Fibroblast of mammary gland (primary cell): Measurements from ENCODE around the gene SLC12A6.

Source experiments
- DNase-seq: peaks from one replicate; pipeline ENCODE4 v3.0.0-alpha.2; 2010; ENCODE audit warnings: low read depth
- H3K4me3 ChIP-seq: 2 replicates; pipeline ENCODE4 v1.5.1; 2011; ENCODE audit warnings: low read depth, mild to moderate bottlenecking, low read length, moderate library complexity; ENCODE audit not compliant: control insufficient read depth
- TF ChIP-seq, protein P1 (sequence below): conservative IDR thresholded peaks from 2 replicates; pipeline ENCODE4 v1.5.1; 2011; ENCODE audit warnings: low read depth, low read length, inconsistent platforms; ENCODE audit not compliant: control insufficient read depth, insufficient read depth

Gene SLC12A6

DNA sequence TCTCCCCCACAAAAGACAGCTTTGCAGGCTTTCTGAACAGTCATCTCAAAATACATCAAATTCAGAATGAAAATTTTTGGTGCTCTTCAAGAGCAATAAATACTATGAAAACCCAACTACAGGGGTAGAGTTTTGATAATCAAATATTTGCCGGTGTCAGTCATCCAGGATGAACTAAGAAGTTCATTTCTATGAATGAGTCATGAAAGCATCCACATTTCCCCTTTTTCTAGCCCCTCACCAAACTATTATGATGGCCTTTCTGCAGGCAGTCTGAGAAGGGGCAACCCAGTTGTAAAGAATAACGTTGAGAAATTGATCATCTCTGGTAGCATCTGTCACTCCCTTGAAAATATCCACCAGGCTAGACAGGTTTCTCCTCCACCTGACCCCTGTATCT is 32.5 kb upstream of the SLC12A6 start:
- no peak for DNase-seq

DNA sequence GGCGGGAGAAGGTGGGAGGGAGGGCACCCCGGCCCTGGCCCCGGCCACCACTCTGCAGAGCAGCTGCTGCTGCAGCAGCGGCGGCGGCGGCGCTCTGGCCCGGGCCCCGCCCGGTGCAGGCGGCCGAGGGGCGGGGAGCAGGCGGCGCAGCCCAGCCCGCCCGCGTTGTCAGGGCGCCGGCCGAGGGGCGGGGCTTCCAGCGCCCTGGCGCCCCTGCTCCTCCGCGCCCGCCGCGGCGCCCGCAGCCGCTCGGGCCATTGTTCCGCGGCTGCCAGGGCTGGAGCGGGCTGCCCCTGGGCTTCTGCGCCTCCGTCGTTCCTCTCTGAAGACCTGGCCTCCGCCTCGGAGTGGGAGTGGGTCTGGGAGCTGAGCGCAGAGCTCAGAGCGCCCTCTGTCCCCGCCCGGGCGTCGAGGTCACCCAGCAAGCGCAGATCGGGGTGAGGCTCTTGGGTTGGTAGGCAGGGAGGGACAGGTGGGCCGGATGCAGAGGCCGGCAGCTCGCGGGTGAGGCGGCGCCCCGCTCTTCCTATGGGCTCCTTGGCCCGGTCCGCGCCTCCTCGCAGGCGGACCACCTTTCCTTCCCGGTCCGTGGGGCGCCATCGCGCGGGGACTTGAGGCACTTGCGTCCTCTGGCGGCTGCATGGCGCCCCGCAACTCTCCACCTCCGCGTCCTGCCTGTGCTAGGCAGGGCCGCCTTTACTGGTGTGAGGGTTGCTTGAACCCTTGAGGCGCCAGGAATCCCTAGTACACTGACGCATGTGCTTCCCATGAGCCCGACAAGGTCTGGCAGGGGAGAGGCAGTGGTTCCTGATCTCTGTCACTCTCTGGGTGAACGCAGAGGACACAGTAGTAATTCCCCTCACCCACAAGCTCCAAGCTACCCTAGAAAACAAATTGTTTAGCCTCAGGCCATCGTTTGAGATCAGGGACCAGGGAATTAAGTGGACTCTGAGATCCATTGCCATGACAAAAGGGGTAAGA is 29.8 kb upstream of the SLC12A6 start, which contains the start of gene LPCAT4:
TSS of gene LPCAT4 (minus strand) at position 96 of the 981 bp plus-strand sequence. CDS start 96 bp downstream, outside the sequence.
- TF ChIP-seq, protein P1, sequence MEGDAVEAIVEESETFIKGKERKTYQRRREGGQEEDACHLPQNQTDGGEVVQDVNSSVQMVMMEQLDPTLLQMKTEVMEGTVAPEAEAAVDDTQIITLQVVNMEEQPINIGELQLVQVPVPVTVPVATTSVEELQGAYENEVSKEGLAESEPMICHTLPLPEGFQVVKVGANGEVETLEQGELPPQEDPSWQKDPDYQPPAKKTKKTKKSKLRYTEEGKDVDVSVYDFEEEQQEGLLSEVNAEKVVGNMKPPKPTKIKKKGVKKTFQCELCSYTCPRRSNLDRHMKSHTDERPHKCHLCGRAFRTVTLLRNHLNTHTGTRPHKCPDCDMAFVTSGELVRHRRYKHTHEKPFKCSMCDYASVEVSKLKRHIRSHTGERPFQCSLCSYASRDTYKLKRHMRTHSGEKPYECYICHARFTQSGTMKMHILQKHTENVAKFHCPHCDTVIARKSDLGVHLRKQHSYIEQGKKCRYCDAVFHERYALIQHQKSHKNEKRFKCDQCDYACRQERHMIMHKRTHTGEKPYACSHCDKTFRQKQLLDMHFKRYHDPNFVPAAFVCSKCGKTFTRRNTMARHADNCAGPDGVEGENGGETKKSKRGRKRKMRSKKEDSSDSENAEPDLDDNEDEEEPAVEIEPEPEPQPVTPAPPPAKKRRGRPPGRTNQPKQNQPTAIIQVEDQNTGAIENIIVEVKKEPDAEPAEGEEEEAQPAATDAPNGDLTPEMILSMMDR = peak; percentile 74
- H3K4me3 ChIP-seq = peak within 1 kb of the TSS; percentile 87
- peak; percentile 78 for DNase-seq

More for the DNA sequence above, 32.5 kb upstream of the SLC12A6 start:
- TF ChIP-seq, protein P1 = no peak
- no peak overlapping the region for H3K4me3 ChIP-seq

DNA sequence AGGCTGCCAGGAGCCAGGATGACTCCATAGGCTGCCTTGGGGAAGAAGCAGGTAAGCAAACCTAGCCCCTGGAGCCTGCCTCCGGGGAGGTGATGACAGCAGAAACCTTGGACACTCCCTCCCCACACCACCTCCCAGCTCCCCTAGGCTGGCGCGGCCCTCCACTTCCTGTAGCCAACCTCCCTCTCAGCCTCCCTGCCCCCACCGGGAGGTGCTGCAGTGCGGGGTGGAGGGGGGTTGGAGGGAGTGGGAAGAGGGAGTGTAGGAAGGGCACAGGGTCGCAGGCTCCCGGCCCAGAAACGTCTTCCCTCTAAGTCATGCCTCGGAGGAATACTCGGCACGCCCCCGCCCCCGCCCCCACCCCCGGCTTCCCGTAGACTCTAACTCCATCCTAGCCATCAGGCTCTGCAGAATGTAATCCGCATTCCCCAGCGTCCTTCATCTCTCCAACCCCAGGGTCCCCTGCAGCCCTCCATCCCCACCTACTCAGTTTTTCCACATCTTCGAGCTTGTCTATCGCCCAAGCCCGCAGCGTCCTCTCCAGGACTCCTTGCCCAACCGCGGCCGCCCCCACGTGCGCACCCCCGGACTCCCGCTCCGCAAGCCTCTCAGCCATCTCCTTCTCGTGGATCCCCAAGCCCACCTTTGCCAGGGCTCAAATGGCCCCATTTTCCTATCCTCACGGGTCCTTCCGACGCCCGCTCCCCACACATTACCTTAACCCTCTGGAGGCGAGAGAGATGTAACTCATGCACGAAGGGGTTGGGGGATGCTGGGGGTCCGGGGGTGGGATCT is 28.9 kb upstream of the SLC12A6 start:
- peak; percentile 62 for DNase-seq
- TF ChIP-seq, protein P1 = no peak
- peak overlapping the region; percentile 87 for H3K4me3 ChIP-seq

DNA sequence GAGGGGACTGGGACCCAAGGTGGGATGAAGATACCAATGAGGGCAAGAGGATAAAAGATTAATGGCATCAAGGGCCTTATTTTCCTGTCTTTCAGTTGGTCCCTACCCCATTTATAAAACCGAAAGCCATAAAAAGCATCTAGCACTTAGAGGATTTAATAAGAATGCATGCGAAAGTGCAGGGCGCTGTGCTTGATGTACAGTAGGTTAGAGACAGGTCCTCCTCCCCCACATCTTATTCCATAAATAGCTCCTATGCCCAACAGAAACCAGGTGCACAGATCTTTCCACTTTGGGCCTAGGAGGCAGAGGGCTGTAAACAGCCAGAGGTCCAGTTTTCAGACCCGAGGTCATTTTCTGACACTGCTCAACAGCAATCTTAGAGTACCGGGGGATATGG is 28.3 kb upstream of the SLC12A6 start:
- H3K4me3 ChIP-seq = peak overlapping the region; percentile 87
- DNase-seq = no peak
- TF ChIP-seq, protein P1 = no peak

DNA sequence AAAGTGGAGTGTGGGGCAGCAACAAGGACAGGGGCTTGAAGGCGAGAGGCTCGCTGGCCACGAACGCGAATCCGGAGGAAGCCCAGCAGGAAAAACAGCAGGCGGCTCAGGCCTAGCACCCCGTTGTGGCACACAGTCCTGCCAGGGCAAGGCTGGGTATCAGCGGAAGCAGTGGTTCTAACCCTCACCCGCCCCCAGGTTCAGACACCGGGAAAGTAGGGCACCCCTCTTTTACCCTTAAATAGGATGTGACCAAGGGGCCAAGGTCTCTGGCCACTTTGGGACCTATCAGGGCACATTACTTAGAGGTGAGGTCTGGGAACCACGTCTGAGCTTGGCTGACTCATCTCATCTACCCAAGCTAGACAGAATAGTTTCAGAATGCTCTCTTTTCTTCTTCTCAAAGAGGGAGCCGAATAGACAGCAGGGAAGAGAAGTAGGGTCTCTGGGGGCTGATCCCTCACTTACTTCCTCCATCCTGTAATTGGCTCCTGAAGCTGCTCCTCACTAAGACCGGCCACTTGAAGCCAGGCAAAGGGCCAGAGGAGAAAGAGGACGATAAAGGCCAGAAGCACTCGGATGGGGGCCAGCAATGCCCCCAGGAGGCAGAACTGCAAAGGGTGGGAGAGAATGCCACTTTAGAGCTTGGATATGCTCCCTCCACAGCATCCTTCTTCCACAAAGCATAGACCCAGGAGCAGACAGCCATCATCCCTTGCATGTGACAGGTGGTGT is 27.7 kb upstream of the SLC12A6 start:
- H3K4me3 ChIP-seq = peak overlapping the region; percentile 87
- TF ChIP-seq, protein P1 = no peak
- no peak for DNase-seq

DNA sequence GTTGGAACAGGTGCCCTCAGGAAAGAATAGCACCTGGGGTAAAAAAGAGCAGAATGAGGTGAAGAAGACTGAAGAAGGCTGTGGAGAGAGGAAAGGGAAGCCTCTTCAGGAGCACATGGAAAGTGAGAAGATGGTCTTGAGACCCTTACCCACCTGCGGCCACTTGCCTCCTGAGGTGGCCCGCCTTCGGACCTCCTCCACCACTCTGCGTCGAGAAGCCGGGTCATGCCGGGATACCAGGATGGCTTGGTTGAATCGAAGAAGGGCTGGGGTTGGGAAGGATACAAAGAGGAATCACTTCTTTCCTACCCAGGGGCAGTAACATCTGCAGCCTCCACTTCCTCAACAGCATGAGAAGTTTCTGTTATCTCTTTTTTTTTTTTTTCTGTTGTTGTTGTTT is 26.5 kb upstream of the SLC12A6 start:
- H3K4me3 ChIP-seq = no peak overlapping the region
- DNase-seq = no peak
- TF ChIP-seq, protein P1 = no peak
